Measurements from ENCODE around the gene ANP32A.

Gene ANP32A

GRCh38 chr15:68774120-68774519 lies 46.6 kb downstream of the ANP32A start:
- no peak for ATAC-seq (ENCODE audit: insufficient read depth, low read depth)
- H3K27me3 ChIP-seq (ENCODE audit: insufficient read depth, low read length, poor library complexity), result peaks cover 3% of the 10 kb centered on the region
- no peak overlapping the region for H3K27ac ChIP-seq (ENCODE audit: low read length)
- no peak overlapping the region for H2AFZ ChIP-seq (ENCODE audit: low read depth, low read length)
- no peak overlapping the region for H3K4me2 ChIP-seq (ENCODE audit: insufficient read depth, low read length)
- peaks cover 19% of the 10 kb centered on the region; the same call in 1 of the 2 replicates for H4K20me1 ChIP-seq (ENCODE audit: insufficient read depth, low read length)
- no peak for DNase-seq
- no peaks in the 10 kb centered on the region for H3K79me2 ChIP-seq (ENCODE audit: insufficient read depth, low read length)
- H3K4me1 ChIP-seq (ENCODE audit: insufficient read depth, low read length), result no peaks in the 10 kb centered on the region
- TF ChIP-seq EZH2 (IDR thresholded peaks at IDR 0.05; ENCODE audit: borderline replicate concordance, low read depth, low read length, severe bottlenecking), result no peak
- TF ChIP-seq CTCF (IDR thresholded peaks at IDR 0.05; ENCODE audit: borderline replicate concordance, extremely low read depth, low read length, poor library complexity, severe bottlenecking), result no peak
- no peak overlapping the region for H3K9ac ChIP-seq (ENCODE audit: low read depth, low read length)
- H3K9me3 ChIP-seq (ENCODE audit: insufficient read depth, low read length, severe bottlenecking), result peaks cover 3% of the 10 kb centered on the region
- H3K4me3 ChIP-seq (ENCODE audit: low read depth in 1 of 2, low read length in 2 of 2), result no peak overlapping the region
- peaks cover 16% of the 10 kb centered on the region for H3K36me3 ChIP-seq (ENCODE audit: insufficient read depth, low read length)

- Histone ChIP-seq H3K4me3 (ENCODE audit: low read depth in 1 of 2, low read length in 2 of 2) (no peak overlapping the region), H2AFZ (ENCODE audit: low read depth, low read length) (no peak overlapping the region)
- ATAC-seq (ENCODE audit: insufficient read depth, low read depth), result no peak
Measured at GRCh38 chr15:68773036-68773435, 47.7 kb downstream of the ANP32A start.

GRCh38 chr15:68770216-68770615 lies 50.5 kb downstream of the ANP32A start:
- Histone ChIP-seq H3K27ac (ENCODE audit: low read length) (no peak overlapping the region), H3K79me2 (ENCODE audit: insufficient read depth, low read length) (no peaks in the 10 kb centered on the region), H3K4me1 (ENCODE audit: insufficient read depth, low read length) (no peaks in the 10 kb centered on the region), H3K36me3 (ENCODE audit: insufficient read depth, low read length) (no peaks in the 10 kb centered on the region), H3K9ac (ENCODE audit: low read depth, low read length) (no peak overlapping the region), H4K20me1 (ENCODE audit: insufficient read depth, low read length) (no peaks in the 10 kb centered on the region), H3K4me2 (ENCODE audit: insufficient read depth, low read length) (no peak overlapping the region), H3K27me3 (ENCODE audit: insufficient read depth, low read length, poor library complexity) (peaks cover 3% of the 10 kb centered on the region), H3K9me3 (ENCODE audit: insufficient read depth, low read length, severe bottlenecking) (peaks cover 3% of the 10 kb centered on the region), H3K4me3 (ENCODE audit: low read depth in 1 of 2, low read length in 2 of 2) (no peak overlapping the region), H2AFZ (ENCODE audit: low read depth, low read length) (no peak overlapping the region)
- ATAC-seq (ENCODE audit: insufficient read depth, low read depth), result no peak
- no peak for TF ChIP-seq CTCF (IDR thresholded peaks at IDR 0.05; ENCODE audit: borderline replicate concordance, extremely low read depth, low read length, poor library complexity, severe bottlenecking)
- no peak for TF ChIP-seq EZH2 (IDR thresholded peaks at IDR 0.05; ENCODE audit: borderline replicate concordance, low read depth, low read length, severe bottlenecking)
- DNase-seq, result no peak

More at GRCh38 chr15:68773036-68773435, 47.7 kb downstream of the ANP32A start:
- TF ChIP-seq CTCF (IDR thresholded peaks at IDR 0.05; ENCODE audit: borderline replicate concordance, extremely low read depth, low read length, poor library complexity, severe bottlenecking) (no peak), EZH2 (IDR thresholded peaks at IDR 0.05; ENCODE audit: borderline replicate concordance, low read depth, low read length, severe bottlenecking) (no peak)
- no peak for DNase-seq
- Histone ChIP-seq H3K27me3 (ENCODE audit: insufficient read depth, low read length, poor library complexity) (peaks cover 3% of the 10 kb centered on the region), H3K27ac (ENCODE audit: low read length) (no peak overlapping the region), H3K9ac (ENCODE audit: low read depth, low read length) (no peak overlapping the region), H4K20me1 (ENCODE audit: insufficient read depth, low read length) (peaks cover 18% of the 10 kb centered on the region; the same call in 1 of the 2 replicates), H3K36me3 (ENCODE audit: insufficient read depth, low read length) (peaks cover 7% of the 10 kb centered on the region), H3K79me2 (ENCODE audit: insufficient read depth, low read length) (no peaks in the 10 kb centered on the region), H3K4me1 (ENCODE audit: insufficient read depth, low read length) (no peaks in the 10 kb centered on the region), H3K4me2 (ENCODE audit: insufficient read depth, low read length) (no peak overlapping the region), H3K9me3 (ENCODE audit: insufficient read depth, low read length, severe bottlenecking) (peaks cover 3% of the 10 kb centered on the region)

- ATAC-seq (ENCODE audit: insufficient read depth, low read depth) (no peak), DNase-seq (no peak)
- H3K27ac ChIP-seq (ENCODE audit: low read length), result no peak overlapping the region
- H3K4me2 ChIP-seq (ENCODE audit: insufficient read depth, low read length), result no peak overlapping the region
- TF ChIP-seq CTCF (IDR thresholded peaks at IDR 0.05; ENCODE audit: borderline replicate concordance, extremely low read depth, low read length, poor library complexity, severe bottlenecking) (no peak), EZH2 (IDR thresholded peaks at IDR 0.05; ENCODE audit: borderline replicate concordance, low read depth, low read length, severe bottlenecking) (no peak)
- no peak overlapping the region for H3K4me3 ChIP-seq (ENCODE audit: low read depth in 1 of 2, low read length in 2 of 2)
- H2AFZ ChIP-seq (ENCODE audit: low read depth, low read length), result no peak overlapping the region
- H3K27me3 ChIP-seq (ENCODE audit: insufficient read depth, low read length, poor library complexity), result peaks cover 3% of the 10 kb centered on the region
- H4K20me1 ChIP-seq (ENCODE audit: insufficient read depth, low read length), result no peaks in the 10 kb centered on the region
- H3K9me3 ChIP-seq (ENCODE audit: insufficient read depth, low read length, severe bottlenecking), result peaks cover 3% of the 10 kb centered on the region
- no peaks in the 10 kb centered on the region for H3K4me1 ChIP-seq (ENCODE audit: insufficient read depth, low read length)
- H3K36me3 ChIP-seq (ENCODE audit: insufficient read depth, low read length), result no peaks in the 10 kb centered on the region
- no peak overlapping the region for H3K9ac ChIP-seq (ENCODE audit: low read depth, low read length)
- H3K79me2 ChIP-seq (ENCODE audit: insufficient read depth, low read length), result no peaks in the 10 kb centered on the region
Measured at GRCh38 chr15:68769702-68770101, 51.0 kb downstream of the ANP32A start.

All from DND-41 (cell line).